ENCODE measurements around the gene CTSW.
A peak's percentile ranks its signal among the peaks of the same experiment; 100 is the strongest.

The CTSW gene

DNA sequence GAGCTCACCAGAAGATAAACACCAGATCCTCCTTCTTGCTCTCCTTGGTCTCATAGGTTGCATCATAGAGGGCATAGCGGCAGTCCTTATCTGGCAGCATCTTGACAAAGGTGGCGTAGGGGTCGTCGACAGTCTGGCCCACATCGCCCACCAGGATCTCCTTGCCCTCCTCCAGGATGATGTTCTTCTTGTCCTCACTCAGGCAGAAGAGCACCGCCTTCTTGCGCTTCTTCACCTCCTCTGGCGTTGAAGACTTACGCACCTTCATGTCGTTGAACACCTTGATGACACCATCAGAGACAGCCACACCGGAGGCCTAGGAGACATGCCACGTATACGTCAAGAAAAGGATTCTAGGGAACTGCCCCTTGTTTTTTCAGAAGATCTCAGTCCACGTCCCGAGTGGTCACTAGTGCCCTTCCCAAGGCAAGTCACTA is 23.7 kb upstream of the CTSW start:
- no peak for DNase-seq (ENCODE audit: low read depth in 2 of 2)

DNA sequence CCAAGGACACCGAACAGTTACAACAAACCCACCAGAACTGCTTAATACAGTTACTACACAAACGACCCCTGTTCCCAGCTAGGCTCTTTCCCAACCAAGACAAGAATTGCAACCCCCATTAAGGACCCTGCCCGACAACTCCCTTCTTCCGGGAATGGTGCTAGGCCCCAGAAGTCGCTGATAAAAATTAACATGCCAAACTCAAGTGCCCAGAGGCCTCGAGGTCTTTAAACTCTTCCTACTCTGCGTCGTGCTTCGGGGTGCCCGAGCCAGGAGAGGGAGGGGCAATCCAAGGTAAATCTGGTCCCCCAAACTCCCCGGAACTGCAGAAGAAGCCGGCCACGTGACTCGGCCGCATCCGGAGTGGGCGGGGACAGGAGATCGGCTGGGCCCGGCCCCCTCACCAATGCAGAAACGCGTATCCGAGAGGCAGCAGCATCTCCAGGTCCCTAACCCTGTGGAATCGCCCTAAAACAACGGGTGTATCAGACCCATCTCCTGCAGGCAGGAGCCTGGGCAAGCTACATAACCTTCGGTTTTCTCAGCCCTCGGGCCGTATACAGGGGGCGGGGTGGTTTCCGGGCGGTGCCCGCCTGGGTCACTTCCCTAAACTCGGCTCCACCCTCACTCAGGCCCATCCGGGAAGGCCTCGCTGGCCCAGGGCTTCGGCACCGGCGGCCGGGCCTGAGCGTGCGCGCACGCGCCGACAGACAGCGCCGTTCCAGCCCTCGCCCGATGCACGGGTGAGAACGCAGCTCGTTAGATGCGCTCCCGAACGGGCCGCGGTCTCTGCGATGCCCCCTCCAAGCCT is 22.7 kb upstream of the CTSW start:
- DNase-seq (ENCODE audit: low read depth in 2 of 2), result peak; percentile 53 to 70

DNA sequence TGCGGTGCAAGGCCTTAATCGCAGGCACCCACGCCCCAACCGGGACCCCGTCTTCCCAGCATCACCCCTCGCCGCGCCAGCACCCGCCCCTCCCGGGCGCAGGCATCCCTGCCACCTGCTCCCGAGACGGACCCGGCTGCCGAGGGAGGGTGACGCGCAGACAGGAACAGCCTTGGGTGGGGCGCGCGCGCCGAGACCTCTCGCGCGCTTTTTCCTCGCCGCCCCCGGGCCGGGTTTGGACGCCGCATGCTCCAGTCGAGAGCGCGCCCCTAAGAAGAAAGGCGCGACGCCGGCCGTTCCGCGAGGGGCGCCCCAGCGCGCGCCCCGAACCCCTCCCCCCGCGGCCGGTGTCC is 22.2 kb upstream of the CTSW start:
- DNase-seq (ENCODE audit: low read depth in 2 of 2), result peak in 1 of 2 donors; percentile 34

DNA sequence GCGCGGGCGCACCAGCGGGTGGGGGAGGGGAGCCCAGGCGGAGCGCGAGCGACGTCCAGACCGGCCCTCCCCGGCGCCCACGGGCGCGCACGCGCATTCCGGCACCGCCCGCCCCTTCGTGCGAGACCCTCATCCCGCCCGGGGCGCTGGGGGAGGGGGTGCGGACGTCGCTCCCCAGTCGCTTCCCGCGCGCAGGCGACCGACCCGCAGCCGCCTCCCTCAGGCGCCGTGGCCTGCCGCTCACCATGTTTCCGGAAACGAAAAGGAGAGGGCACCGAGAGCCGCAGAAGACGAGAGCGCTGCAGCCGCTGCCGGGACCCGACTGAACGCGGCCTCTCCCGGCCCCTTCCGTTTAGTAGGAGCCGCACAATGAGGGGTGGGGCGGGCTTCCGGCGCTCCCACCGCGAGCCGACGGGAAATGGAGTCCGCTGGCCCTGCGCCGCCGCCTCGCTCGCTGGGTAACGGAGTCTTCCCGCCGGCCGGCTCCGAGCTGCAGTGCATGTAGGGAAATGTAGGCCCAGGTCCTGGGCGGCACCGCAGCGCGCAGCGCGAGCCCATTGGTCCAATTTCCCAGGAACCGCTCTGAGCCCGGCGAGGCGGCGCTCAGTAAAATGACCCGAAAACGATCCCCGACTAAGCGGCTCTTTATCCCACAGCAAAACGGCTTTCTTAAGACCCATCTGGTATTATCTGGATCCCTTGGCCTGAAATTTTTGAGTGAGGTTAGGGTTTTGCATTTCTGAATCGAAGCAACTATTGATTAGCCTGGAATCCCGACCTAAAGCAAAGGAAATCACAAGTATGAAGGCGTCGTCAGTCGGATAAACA is 21.6 kb upstream of the CTSW start, which contains the start of gene CFL1:
Gene CFL1, minus strand, starts transcription at position 328 of the 828 bp plus-strand sequence. Its CDS starts 81 bp downstream, at position 247.
- DNase-seq (ENCODE audit: low read depth in 2 of 2), result peak; percentile 86 to 92

DNA sequence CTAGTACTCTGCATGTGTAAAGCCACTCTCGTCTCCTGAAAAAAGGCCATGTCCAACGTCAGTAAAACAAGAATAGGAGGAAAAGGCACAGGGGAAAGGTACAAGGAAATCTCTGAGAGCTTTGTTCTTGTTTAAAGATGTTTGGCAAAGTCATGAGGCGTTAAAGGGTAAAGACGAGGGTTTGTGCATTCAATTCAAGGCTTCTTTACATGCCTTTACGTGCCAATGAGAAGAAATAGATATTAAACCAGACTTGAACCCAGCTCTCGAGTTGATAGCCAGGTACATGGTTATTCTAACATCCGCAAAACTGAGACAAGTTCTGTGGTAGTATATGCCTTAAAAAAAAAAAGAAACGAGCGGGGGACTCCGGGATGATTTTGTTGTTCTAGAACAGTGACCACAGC is 21.0 kb upstream of the CTSW start:
- no peak for DNase-seq (ENCODE audit: low read depth in 2 of 2)

DNA sequence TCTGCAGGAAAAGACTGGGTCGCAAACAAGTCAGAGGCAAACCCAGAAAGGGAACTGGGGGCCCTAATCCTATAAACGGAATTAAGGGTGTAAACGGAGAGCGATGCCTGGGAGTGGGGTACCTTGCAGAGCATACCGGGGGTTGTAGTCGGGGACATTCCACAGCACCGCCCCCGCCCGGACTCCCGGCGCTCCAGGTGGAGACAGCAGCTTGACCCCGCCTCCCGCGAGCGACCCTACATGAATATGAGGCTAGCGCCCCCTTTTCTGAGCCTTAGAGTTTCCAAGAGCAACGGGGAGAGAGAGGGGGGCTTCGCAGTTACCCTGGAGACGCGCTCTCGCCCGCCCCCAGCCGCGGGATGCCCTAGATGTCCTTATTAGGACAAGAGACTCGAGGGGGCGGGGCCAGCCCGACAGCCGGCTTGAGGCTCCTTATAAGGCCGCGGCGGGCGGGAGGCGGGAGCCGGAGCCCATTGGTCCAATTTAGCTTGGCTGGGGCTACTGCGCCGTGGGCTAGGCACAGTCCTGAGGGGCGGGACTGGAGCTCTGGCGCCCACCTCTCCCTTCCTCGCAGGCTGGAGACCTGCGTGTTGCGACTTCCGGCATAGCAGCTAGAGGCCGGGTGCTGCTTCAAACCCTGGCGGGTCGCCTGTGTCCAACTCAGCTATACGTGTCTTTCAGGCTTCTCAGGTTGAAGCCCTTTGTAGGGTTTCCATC is 20.4 kb upstream of the CTSW start:
- peak; percentile 95 to 96 for DNase-seq (ENCODE audit: low read depth in 2 of 2)

DNA sequence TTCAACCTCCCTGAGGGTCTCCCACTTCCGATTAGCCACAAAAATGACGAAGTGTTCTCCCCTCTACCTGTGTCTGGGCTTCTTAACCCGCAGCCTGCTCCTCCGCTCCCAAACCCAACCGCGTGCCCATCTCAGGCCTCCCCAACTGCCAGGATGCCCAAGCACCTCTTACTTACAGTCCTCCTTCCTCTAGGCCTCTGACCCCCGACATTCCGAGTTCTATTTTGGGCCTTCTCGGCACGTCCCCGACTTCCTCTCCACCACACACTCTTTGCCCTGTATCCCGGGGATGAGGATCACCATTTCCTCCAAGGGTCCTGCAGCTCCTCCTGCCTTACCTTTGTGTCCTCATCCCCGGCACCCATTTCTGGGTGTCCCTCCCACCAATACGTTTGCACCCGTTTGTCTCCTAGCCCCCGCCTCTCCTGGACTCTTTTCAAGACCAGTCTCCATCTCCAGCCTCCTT is 19.8 kb upstream of the CTSW start:
- no peak for DNase-seq (ENCODE audit: low read depth in 2 of 2)

DNA sequence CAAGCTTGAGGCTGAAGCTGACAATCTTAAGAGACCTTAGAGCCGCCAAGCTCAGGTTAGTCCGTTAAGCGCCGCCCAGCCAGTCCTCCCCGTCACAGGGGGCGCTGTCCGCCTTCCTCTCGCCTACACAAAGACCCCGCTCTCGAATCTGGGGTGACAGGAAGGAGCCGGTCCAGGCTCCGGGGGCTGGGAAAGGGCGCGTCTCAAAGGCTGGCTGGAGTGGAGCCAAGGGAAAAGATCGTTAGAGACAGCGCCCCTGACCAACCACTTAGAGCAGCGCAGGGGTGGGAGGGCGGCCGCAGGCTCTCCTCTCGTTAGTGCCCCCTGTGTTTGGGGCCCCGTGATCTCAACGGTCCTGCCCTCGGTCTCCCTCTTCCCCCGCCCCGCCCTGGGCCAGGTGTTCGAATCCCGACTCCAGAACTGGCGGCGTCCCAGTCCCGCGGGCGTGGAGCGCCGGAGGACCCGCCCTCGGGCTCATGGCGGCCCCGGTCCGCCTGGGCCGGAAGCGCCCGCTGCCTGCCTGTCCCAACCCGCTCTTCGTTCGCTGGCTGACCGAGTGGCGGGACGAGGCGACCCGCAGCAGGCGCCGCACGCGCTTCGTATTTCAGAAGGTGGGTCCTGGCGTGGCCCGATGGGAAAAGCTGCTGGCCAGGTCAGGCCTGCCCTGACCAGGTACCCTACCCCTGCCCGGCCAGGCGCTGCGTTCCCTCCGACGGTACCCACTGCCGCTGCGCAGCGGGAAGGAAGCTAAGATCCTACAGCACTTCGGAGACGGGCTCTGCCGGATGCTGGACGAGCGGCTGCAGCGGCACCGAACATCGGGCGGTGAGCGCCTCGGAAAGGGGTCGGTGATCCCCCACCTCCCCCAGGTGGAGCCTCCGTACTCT is 19.1 kb upstream of the CTSW start, which contains the start of gene MUS81:
Gene MUS81, plus strand, starts transcription at position 156 of the 887 bp plus-strand sequence. Its CDS starts 321 bp downstream, at position 477.
- peak; percentile 92 to 96 for DNase-seq (ENCODE audit: low read depth in 2 of 2)

DNA sequence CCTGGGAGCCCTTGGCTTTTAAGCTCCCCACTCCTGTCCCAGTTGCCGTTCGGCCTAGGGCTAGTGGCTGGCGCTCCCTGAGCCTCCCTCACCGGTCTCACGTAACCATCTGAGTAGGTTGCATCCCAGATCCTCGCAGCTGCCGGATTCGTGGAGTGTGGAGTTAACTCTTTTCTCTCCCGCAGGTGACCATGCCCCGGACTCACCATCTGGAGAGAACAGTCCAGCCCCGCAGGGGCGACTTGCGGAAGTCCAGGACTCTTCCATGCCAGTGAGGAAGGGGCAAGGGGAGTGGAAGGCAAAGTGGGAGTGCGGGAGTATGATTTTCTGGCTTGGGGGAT is 18.5 kb upstream of the CTSW start:
- no peak for DNase-seq (ENCODE audit: low read depth in 2 of 2)

DNA sequence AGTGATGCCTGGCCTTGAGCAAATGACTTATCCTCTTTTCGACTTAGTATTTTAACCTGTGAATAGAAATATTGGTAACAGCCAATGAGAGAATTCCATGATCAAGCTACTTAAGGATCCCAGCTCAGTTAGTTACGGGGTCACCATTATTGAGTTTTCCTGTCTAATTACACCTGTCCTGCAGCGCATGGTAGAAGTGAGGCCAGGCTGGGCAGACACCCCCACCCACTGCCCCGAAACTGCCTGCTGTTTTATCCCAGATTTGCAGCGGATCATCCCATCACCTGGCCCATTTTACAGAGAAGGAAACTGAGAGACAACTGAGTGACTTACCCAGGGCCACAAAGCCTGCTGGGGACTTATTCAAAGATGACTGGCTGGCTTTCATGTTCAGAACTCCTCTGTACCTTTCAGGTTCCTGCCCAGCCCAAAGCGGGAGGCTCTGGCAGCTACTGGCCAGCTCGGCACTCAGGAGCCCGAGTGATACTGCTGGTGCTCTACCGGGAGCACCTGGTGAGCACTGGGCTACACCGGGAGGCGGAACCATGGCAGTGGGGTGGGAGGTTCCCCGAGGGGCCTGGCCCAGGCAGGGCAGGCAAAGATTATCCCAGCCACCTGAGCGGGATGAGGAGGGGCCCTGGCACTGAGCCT is 18.0 kb upstream of the CTSW start:
- no peak for DNase-seq (ENCODE audit: low read depth in 2 of 2)

DNA sequence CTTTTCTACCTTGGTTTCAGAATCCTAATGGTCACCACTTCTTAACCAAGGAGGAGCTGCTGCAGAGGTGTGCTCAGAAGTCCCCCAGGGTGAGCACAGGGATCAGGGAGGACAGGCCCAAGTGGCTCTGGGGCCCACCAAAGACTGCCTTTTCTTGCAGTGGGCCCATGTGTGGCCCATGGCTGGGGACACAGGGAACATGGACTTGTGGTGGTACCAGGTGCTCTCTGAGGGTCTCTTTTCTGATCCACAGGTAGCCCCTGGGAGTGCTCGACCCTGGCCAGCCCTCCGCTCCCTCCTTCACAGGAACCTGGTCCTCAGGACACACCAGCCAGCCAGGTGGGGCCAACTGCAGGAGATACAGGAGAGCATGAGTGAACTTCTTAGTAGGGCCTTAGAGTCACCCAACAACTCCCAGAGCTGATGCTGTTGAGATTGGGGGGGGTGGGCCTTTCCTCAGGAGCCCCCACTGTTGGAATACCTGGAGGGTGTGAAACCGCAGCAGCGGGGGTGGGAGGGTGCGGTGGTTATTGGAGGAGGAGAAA is 17.4 kb upstream of the CTSW start:
- DNase-seq (ENCODE audit: low read depth in 2 of 2), result no peak

DNA sequence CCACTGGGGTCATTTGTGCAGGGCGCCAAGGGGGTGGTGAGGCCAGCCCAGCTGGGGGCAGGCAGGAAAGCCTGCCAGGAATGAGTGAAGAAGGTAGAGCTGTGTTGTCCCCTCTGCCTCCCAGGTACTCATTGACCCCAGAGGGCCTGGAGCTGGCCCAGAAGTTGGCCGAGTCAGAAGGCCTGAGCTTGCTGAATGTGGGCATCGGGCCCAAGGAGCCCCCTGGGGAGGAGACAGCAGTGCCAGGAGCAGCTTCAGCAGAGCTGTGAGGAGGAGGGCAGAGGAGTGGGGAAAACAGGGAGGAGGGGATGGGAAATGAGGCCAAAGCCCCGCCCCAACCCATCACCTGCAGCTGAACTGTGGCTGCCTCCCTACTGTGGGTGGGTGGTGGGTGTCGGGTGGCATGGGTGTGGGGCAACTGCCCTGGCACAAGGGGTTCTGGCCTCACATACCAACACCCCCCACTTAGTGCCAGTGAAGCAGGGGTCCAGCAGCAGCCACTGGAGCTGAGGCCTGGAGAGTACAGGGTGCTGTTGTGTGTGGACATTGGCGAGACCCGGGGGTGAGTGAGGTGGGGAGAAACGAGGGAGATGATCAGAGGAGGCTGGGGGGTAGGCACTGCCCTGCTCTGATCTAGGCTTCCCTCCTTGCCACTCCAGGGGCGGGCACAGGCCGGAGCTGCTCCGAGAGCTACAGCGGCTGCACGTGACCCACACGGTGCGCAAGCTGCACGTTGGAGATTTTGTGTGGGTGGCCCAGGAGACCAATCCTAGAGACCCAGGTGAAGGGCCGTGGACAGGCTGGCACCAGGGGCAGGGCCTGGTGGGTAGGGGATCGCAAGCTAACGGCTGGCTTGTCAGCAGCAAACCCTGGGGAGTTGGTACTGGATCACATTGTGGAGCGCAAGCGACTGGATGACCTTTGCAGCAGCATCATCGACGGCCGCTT is 16.4 kb upstream of the CTSW start:
- no peak for DNase-seq (ENCODE audit: low read depth in 2 of 2)

DNA sequence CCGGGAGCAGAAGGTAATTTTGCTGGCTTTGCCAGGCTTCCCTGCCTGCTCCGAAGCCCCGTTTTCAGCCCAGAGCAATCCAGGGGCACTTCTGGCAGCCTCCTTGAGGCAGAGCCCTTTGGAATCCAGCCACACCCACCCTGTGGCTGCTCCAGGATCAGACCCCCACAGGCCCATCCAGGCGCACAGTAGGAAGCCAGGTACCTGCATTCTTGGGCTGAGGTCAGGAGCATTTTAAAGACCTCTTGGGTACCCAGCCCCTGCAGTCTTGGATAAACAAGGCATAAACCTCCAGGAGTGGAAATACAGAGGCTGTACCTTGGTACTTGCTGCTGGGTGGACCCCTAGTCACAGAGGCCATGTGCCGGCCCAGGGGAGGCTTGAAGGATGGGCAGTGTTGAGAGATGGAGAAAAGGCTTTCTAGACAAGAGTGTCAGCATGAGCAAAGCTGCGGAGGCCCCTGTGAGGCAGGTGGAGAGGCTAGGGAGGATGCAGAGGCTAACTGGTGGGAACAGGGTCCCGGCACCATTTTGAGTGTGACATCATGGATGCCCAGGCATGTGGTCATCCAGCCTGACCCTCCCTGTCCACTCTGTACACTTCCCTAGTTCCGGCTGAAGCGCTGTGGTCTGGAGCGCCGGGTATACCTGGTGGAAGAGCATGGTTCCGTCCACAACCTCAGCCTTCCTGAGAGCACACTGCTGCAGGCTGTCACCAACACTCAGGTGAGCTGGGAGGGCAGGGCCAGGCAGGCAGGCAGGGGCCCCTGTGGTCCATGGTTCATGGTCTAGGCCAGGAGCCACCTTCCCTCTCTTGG is 15.5 kb upstream of the CTSW start:
- no peak for DNase-seq (ENCODE audit: low read depth in 2 of 2)

DNA sequence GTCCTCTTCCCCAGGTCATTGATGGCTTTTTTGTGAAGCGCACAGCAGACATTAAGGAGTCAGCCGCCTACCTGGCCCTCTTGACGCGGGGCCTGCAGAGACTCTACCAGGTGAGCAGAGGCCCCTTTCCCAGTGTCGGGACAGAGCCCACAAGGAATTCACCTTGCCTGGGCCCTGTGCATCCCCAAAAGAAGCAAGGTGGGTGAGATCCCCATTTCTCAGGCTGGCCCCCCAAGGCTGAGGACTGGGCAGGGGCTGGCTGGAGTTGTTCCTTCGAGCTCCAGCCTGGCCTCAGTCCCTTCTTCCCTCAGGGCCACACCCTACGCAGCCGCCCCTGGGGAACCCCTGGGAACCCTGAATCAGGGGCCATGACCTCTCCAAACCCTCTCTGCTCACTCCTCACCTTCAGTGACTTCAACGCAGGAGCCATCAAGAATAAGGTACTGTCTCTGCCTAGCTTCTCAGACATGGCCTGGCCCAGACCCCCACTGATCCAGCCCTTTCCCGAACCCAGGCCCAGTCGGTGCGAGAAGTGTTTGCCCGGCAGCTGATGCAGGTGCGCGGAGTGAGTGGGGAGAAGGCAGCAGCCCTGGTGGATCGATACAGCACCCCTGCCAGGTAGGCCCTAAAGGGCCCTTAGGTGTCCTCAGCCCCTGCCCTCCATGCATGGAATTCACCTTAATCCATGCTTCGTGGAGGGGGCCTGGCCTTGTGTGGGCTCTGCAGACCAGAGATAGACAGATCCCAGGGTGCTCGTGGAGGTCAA is 14.7 kb upstream of the CTSW start:
- no peak for DNase-seq (ENCODE audit: low read depth in 2 of 2)

DNA sequence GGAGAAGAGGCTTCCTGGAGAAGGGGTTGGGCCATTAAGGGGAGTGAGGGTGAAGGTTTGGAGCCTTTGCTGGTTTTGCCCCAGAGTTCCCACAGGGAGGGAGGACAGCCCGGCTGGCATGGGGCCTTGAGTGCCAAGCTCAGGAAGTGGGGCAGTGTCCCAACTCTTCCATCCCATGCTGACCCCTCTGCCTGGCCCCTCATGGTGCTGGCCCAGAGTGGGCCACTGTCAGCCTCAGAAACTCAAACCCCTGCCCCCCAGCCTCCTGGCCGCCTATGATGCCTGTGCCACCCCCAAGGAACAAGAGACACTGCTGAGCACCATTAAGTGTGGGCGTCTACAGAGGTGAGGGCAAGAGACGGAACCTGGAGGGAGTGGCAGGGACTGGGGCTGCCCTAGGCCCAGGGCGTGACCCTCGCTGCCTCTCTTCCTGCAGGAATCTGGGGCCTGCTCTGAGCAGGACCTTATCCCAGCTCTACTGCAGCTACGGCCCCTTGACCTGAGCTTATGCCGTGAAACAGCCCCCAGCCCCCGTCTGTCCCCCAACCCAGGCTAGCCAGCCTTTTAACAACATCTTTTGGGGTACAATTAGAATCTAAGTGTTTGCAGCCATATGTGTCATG is 14.0 kb upstream of the CTSW start:
- no peak for DNase-seq (ENCODE audit: low read depth in 2 of 2)

DNA sequence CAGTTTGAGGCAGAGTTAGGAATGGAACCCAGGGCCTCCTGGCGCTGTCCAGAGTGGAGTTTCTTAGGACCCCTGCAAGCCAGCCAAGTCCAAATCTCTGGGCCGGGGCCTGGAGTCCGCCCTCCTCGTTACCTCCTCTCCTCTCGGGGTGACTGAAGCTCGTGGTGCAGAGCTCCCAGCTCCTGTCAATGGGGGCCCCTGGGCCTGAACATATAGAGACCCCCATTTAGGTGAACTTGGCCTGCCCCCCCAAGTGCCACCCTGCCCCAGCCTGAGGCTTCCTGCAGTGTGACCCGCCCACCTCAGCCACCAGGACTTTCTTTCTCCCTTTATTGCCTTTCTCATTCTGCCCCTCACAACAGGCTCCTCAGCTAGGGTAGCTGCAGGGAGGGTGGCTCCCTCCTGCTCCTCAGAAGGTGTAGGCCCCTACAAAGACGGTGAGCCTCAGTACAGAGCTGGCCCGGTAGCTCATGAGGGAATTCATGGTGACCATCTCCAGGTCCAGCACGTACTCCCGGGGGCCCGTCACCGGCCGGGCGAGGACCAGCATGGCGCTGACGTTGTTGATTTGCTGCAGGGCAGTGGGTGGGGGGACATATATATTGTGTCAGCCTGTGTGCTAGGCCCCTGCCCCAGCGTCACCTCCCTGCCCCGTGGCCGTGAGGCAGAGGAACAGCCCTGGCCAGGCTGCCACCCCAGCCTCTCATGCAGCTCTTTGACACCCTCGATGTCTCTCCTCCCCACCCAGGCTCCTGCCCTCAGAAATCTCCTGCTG is 12.9 kb upstream of the CTSW start:
- no peak for DNase-seq (ENCODE audit: low read depth in 2 of 2)
